ENCODE results near the gene SLC35B2. TPM values are rescaled to one million over a fixed set of nuclear protein-coding genes. Genes with fewer than 3 reads are reported as not detected.

Gene SLC35B2
- total RNA-seq, 2 donors from 2014 or later, result 13.9 to 16.9 TPM

GRCh38 chr6:44269178-44269920 is 12.0 kb upstream of the SLC35B2 start:
- Mint-ChIP-seq H3K4me3 (peak overlapping the region; percentile 53 to 75), H3K9me3 (no peaks in the 10 kb centered on the region), H3K27me3 (ENCODE audit: low read depth) (peaks cover 68% of the 10 kb centered on the region), H3K27ac (no peak overlapping the region), H3K4me1 (ENCODE audit: low read depth) (peaks cover 44% of the 10 kb centered on the region), H3K36me3 (ENCODE audit: insufficient read depth in 2 of 2) (peaks cover 5% of the 10 kb centered on the region in 2 donors)
- ATAC-seq (replicated peaks in 1 of 2), result peak; percentile 57 to 59
- no peak for DNase-seq

- peaks cover 58% of the 10 kb centered on the region for H3K27me3 Mint-ChIP-seq (ENCODE audit: low read depth)
- ATAC-seq (replicated peaks in 1 of 2), result no peak
These were observed 10.8 kb upstream of the SLC35B2 start for GRCh38 chr6:44268095-44268628.

GRCh38 chr6:44267252-44267651 is 9.9 kb upstream of the SLC35B2 start:
- H3K27me3 Mint-ChIP-seq (ENCODE audit: low read depth), result peaks cover 49% of the 10 kb centered on the region
- no peak for ATAC-seq (replicated peaks in 1 of 2)
- H3K4me1 Mint-ChIP-seq (ENCODE audit: low read depth), result peaks cover 65% of the 10 kb centered on the region
- no peaks in the 10 kb centered on the region for H3K9me3 Mint-ChIP-seq
- H3K4me3 Mint-ChIP-seq, result no peak overlapping the region
- no peak overlapping the region for H3K27ac Mint-ChIP-seq
- DNase-seq, result no peak
- peaks cover 6 to 11% of the 10 kb centered on the region in 2 donors for H3K36me3 Mint-ChIP-seq (ENCODE audit: insufficient read depth in 2 of 2)

More at GRCh38 chr6:44268095-44268628, 10.8 kb upstream of the SLC35B2 start:
- Mint-ChIP-seq H3K4me3 (no peak overlapping the region), H3K27ac (peak overlapping the region; percentile 12), H3K36me3 (ENCODE audit: insufficient read depth in 2 of 2) (peaks cover 6 to 11% of the 10 kb centered on the region in 2 donors), H3K9me3 (no peaks in the 10 kb centered on the region), H3K4me1 (ENCODE audit: low read depth) (peaks cover 56% of the 10 kb centered on the region)
- DNase-seq, result peak; percentile 62 to 71

GRCh38 chr6:44266347-44266746 is 9.0 kb upstream of the SLC35B2 start:
- peak overlapping the region; percentile 88 to 99 for H3K4me3 Mint-ChIP-seq
- ATAC-seq (replicated peaks in 1 of 2), result peak in 1 of 2 donors; percentile 20
- H3K9me3 Mint-ChIP-seq, result no peaks in the 10 kb centered on the region
- H3K27ac Mint-ChIP-seq, result peak overlapping the region; percentile 79
- peaks cover 40% of the 10 kb centered on the region for H3K27me3 Mint-ChIP-seq (ENCODE audit: low read depth)
- peak in 1 of 2 donors; percentile 63 for DNase-seq
- H3K4me1 Mint-ChIP-seq (ENCODE audit: low read depth), result peaks cover 69% of the 10 kb centered on the region
- peaks cover 6 to 11% of the 10 kb centered on the region in 2 donors for H3K36me3 Mint-ChIP-seq (ENCODE audit: insufficient read depth in 2 of 2)

GRCh38 chr6:44265722-44266233 is 8.4 kb upstream of the SLC35B2 start:
- Mint-ChIP-seq H3K4me1 (ENCODE audit: low read depth) (peaks cover 75% of the 10 kb centered on the region), H3K9me3 (no peaks in the 10 kb centered on the region)
- peak in 1 of 2 donors; percentile 58 for ATAC-seq (replicated peaks in 1 of 2)

GRCh38 chr6:44265007-44265721 is 7.8 kb upstream of the SLC35B2 start, which contains the start of gene NFKBIE:
TSS of gene NFKBIE (minus strand) at chr6:44265551. CDS start at chr6:44265346, 205 bp downstream.
- peak within 1 kb of the TSS; percentile 99 for H3K4me3 Mint-ChIP-seq
- DNase-seq, result peak; percentile 96 to 97
- H3K4me1 Mint-ChIP-seq (ENCODE audit: low read depth), result peaks cover 76% of the 10 kb centered on the region
- H3K36me3 Mint-ChIP-seq (ENCODE audit: insufficient read depth in 2 of 2), result peaks cover 11 to 17% of the 10 kb centered on the region in 2 donors
- no peaks in the 10 kb centered on the region for H3K9me3 Mint-ChIP-seq
- ATAC-seq (replicated peaks in 1 of 2), result peak; percentile 45 to 67
- peak within 1 kb of the TSS; percentile 98 for H3K27ac Mint-ChIP-seq
- H3K27me3 Mint-ChIP-seq (ENCODE audit: low read depth), result peaks cover 35% of the 10 kb centered on the region

More at GRCh38 chr6:44265722-44266233, 8.4 kb upstream of the SLC35B2 start:
- no peak for DNase-seq
- Mint-ChIP-seq H3K4me3 (peak overlapping the region; percentile 99), H3K27ac (peak overlapping the region; percentile 7), H3K27me3 (ENCODE audit: low read depth) (peaks cover 36% of the 10 kb centered on the region), H3K36me3 (ENCODE audit: insufficient read depth in 2 of 2) (peaks cover 10 to 15% of the 10 kb centered on the region in 2 donors)

- Mint-ChIP-seq H3K4me3 (peak overlapping the region; percentile 99), H3K27me3 (ENCODE audit: low read depth) (peaks cover 28% of the 10 kb centered on the region), H3K36me3 (ENCODE audit: insufficient read depth in 2 of 2) (peaks cover 11 to 17% of the 10 kb centered on the region in 2 donors), H3K27ac (peak overlapping the region; percentile 98), H3K9me3 (no peaks in the 10 kb centered on the region), H3K4me1 (ENCODE audit: low read depth) (peaks cover 68% of the 10 kb centered on the region)
- peak; percentile 24 to 34 for ATAC-seq (replicated peaks in 1 of 2)
- peak; percentile 55 for DNase-seq
These were observed 7.1 kb upstream of the SLC35B2 start for GRCh38 chr6:44264154-44265006.

GRCh38 chr6:44263354-44264100 is 6.2 kb upstream of the SLC35B2 start:
- no peak for DNase-seq
- H3K27ac Mint-ChIP-seq, result peak overlapping the region; percentile 98
- ATAC-seq (replicated peaks in 1 of 2), result peak in 1 of 2 donors; percentile 21
- peaks cover 11 to 17% of the 10 kb centered on the region in 2 donors for H3K36me3 Mint-ChIP-seq (ENCODE audit: insufficient read depth in 2 of 2)
- H3K9me3 Mint-ChIP-seq, result no peaks in the 10 kb centered on the region
- H3K4me3 Mint-ChIP-seq, result peak overlapping the region; percentile 99
- H3K27me3 Mint-ChIP-seq (ENCODE audit: low read depth), result peaks cover 19% of the 10 kb centered on the region
- peaks cover 63% of the 10 kb centered on the region for H3K4me1 Mint-ChIP-seq (ENCODE audit: low read depth)

- peak overlapping the region; percentile 98 for H3K27ac Mint-ChIP-seq
- ATAC-seq (replicated peaks in 1 of 2), result no peak
- peak overlapping the region; percentile 99 for H3K4me3 Mint-ChIP-seq
- peaks cover 68% of the 10 kb centered on the region for H3K4me1 Mint-ChIP-seq (ENCODE audit: low read depth)
- DNase-seq, result no peak
- no peaks in the 10 kb centered on the region for H3K9me3 Mint-ChIP-seq
- H3K36me3 Mint-ChIP-seq (ENCODE audit: insufficient read depth in 2 of 2), result peaks cover 11 to 21% of the 10 kb centered on the region in 2 donors
- H3K27me3 Mint-ChIP-seq (ENCODE audit: low read depth), result peaks cover 11% of the 10 kb centered on the region
These were observed 5.4 kb upstream of the SLC35B2 start for GRCh38 chr6:44262467-44263353.

- peaks cover 11 to 22% of the 10 kb centered on the region in 2 donors for H3K36me3 Mint-ChIP-seq (ENCODE audit: insufficient read depth in 2 of 2)
- H3K4me1 Mint-ChIP-seq (ENCODE audit: low read depth), result peaks cover 61% of the 10 kb centered on the region
- H3K27ac Mint-ChIP-seq, result peak overlapping the region; percentile 43
- DNase-seq, result no peak
- no peak overlapping the region for H3K4me3 Mint-ChIP-seq
- H3K27me3 Mint-ChIP-seq (ENCODE audit: low read depth), result no peaks in the 10 kb centered on the region
- no peak for ATAC-seq (replicated peaks in 1 of 2)
- H3K9me3 Mint-ChIP-seq, result no peaks in the 10 kb centered on the region
These were observed 4.3 kb upstream of the SLC35B2 start for GRCh38 chr6:44261581-44261980.

Data from activated T-cell treated with anti-CD3 and anti-CD28 coated beads, Interleukin-2, amount 50 U/mL, for 72 hours (primary cell).